GM18502 (cell line): ENCODE measurements around the gene MYADML2.
"Not testable (repeated sequence)": the region's sequence is repeated elsewhere in the genome, so short reads cannot be mapped to it uniquely, and the experiment has no call there.

Experiments used
- ATAC-seq: cut with Tn5 transposase; IDR thresholded peaks from one replicate; pipeline ENCODE4 v1.9.1; 2021; ENCODE audit warnings: mild to moderate bottlenecking; ENCODE audit not compliant: unreplicated experiment, poor library complexity

MYADML2 gene

DNA sequence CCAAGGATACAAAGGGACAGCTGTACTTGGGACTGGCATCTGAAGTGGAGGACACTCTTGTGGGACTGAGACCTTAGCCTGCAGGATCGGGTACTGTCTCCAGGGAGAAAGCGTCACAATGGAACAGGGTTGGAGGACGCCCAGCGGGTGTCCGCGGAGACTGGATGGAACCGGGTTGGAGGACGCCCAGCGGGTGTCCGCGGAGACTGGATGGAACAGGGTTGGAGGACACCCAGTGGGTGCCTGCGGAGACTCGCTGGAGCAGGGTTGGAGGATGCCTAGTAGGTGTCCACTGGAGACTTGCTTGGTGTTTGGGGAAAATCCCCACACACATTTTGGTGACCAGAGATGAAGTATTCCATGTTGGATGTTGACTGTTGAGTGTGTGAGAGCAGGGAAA lies at the start of gene MYADML2:
Gene MYADML2, minus strand, starts transcription at position 45 of the 400 bp plus-strand sequence. CDS start 5,492 bp downstream, outside the sequence.
- ATAC-seq: no peak

DNA sequence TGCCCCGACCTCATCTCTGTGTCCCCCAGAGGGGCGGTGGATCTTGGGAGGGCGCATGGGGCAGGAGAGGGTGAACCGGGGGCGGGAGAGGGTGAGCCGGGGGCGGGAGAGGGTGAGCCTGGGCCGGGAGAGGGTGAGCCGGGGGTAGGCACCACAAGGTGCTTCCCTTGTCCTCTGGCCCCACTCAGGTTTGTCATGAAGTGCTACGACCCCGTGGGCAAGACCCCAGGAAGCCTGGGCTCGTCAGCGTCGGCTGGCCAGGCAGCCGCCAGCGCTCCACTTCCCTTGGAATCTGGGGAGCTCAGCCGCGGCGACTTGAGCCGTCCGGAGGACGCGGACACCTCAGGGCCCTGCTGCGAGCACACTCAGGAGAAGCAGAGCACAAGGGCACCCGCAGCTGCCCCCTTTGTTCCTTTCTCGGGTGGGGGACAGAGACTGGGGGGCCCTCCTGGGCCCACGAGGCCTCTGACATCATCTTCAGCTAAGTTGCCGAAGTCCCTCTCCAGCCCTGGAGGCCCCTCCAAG lies 49.3 kb upstream of the MYADML2 start:
- ATAC-seq: no peak

DNA sequence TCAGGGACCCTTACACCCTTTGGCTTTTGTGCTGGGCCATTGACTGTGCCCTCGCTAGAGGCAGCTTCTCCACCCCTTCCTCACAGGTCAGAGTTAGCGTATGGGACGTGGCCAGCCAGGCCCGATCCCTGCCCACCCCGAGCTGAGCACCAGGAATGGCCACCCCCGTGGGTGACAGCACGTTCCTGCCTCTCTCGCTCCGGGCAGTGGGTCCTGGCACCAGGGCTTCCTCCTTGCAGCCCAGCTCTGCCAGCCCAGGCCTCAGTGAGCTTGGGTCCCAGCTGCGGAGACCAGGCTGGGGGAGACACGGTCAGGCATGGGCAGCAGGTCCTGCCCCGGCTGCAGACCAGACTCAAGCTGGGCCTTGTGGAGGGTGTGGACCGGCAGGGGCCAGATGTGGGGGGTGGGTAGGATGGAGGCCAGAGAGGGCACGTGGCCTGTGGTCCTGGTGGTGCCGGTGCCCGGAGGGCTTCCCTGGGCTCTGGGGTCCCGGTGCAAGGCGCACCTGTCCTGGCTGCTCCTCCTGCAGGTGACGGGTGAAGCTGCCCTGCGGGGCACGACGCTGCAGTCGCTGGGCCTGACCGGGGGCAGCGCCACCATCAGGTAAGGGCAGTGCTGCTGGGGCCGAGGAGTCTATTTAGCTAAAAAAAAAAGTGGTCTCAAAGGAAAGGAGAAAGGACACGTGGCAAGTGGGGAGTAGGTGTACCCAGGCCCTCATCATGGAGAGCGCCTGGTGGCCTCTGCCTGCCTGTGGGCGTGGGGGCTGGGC lies 48.6 kb upstream of the MYADML2 start:
- ATAC-seq: no peak

- ATAC-seq: no peak
Measured at GRCh38 chr17:81994593-81995462, 47.8 kb upstream of the MYADML2 start.

- no peak for ATAC-seq
Measured at GRCh38 chr17:81993729-81994592, 46.9 kb upstream of the MYADML2 start.

- ATAC-seq: no peak
Measured at GRCh38 chr17:81992306-81993102, 45.5 kb upstream of the MYADML2 start.

DNA sequence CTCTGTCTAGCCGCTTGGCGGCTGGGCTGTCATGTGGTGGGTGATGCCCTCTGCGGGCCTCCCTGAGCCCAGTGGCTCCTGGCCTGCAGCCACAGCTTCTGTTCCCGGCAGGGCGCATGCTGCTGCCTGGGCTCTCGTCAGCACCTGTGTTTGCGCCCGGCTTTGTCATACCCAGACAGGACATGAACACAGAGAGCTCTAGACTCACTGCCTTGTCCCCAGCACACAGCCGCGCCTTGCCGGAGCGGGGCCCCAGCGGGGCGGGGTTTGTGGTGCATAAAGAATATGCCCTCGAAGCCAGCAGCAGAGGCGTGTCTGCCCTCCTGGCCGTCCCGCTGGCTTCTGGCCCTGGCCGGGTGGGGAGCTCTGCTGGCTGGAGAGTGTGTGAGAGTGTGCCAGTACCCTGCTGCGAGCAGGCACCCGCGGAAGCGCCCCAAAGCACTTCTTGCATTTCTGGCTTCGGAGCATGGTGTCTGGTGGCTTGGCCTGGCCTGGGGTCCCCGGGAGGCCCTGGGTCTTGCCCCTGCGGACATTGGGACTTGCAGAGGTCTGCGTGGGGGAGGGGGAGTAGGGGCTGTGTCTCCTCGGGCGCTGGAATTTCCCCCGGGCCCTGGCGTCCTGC lies 44.8 kb upstream of the MYADML2 start:
- no peak for ATAC-seq

- no peak for ATAC-seq
Measured at GRCh38 chr17:81990836-81991683, 44.0 kb upstream of the MYADML2 start.

DNA sequence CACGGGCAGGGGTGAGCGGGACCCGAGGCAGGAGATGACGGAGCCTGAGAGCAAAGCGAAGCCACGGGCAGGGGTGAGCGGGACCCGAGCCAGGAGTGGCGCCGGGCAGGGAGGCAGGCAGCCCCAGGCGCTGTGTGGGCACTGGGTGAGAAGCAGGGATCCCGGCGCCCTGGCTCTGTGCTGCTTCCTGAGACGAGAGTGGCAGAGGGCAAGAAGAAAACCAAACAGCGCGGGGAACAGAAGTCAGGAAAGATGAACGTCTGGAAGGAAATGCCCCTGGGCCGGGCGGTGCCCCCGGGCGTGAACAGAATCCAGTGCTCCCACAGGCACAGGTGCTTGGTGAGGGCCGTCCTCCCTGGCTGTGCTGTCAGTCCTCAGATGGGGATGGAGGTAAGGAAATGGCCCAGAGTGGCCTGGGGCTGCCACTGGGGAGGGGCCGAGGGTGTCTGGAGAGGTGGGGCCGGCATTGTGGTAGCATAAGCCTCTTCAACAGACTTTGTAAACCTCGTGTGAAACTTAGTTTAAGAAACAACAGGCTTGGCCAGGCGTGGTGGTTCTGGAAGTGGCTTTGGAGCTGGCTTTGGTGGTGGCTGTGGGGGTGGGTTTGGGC lies 40.2 kb upstream of the MYADML2 start:
- ATAC-seq: no peak

- ATAC-seq: no peak
Measured at GRCh38 chr17:81986606-81987005, 39.6 kb upstream of the MYADML2 start.

GRCh38 chr17:81984773-81985410 lies 37.9 kb upstream of the MYADML2 start:
- ATAC-seq: no peak

DNA sequence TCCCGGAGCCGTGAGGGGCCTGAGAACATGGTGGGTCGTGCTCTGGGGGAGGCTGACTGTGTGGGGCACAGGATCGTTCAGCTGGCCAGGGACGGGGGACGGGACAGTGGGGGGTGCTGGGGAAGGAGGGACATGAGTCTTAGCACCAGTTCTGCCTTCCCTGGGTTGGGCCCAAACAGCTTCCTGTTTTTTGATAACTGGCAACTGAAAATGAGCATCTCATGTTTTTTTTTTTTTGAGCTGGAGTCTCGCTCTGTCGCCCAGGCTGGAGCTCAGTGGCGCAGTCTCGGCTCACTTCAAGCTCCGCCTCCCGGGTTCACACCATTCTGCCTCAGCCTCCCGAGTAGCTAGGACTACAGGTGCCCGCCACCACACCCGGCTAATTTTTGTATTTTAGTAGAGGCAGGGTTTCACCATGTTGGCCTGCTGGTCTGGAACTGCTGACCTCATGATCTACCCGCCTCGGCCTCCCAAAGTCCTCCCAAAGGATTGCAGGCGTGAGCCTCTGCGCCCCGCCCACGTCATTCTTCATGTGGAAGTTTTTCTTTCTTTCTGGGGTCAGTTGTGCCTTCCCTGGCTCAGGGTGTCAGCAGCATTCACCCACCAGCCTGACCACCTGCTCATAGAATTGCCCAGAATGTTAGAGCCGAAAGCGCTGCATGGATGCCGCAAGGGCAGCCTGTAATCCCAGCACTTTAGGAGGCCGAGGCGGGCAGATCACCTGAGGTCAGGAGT lies 36.8 kb upstream of the MYADML2 start:
- no peak for ATAC-seq

GRCh38 chr17:81983011-81983638 lies 36.1 kb upstream of the MYADML2 start:
- no peak for ATAC-seq

GRCh38 chr17:81981511-81981910 lies 34.5 kb upstream of the MYADML2 start:
- ATAC-seq: not testable (repeated sequence)

DNA sequence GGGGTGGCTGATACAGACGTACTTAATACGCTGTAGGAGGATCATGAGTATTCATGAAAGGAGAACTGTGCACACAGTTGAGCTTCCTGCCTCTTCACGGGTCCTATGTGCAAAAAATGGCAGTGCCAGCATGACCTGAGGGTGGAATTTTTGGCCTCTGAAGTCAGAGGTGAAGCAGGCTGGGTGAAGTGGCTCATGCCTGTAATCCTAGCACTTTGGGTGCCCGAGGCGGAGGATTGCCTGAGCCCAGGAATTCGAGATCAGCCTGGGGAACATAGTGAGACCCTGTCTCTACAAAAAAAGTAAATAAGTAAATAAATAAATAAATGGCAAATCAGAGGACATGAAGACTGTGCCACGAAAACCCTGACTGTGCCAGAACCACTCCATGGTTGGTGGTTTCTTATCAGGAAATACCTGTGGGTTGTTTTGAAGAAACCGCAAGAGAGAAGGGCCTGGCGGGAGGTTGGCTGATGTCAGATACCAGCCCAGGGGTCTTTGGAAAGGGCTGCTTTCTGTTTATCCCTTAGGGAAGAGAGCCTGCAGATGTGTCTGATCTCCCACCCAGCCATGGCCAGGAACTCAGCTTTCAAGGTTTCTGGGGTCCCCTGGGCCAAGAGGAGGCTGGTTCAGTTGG lies 33.8 kb upstream of the MYADML2 start:
- no peak for ATAC-seq

GRCh38 chr17:81980122-81980521 lies 33.1 kb upstream of the MYADML2 start:
- ATAC-seq: no peak
